Smooth muscle cell of the umbilical artery (primary cell): Measurements from ENCODE around the gene UGT2B11. TPM values are rescaled to one million over a fixed set of nuclear protein-coding genes. Genes with fewer than 3 reads are reported as not detected.

Source experiments
- total RNA-seq: library from RNA; depleted of rRNA; stranded (reverse); fragments of >200 nt; gene quantifications from 2 replicates; pipeline ENCODE4 v1.2.3, GENCODE V29; 2014

Gene UGT2B11
- total RNA-seq, result not detected in 2 replicates

DNA sequence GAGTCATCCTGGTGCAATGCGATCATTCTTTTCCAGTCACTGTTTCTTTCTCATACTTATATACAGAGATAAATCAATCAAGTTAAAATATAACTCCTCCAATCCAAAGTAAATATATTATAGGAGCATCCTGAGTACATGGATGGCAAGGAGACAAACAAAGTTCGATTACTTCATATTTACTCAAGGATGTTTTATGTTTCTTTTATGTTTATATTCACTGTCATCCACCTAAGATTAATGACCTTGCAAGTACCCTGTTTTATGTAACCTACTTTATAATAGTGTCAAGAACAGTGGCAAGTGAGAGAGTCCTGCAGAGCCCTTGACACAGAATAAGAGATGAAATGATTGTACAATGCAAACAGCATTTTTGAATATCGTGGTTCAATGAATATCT is at the start of gene UGT2B11:
Gene UGT2B11 (minus strand): TSS at position 33 of the 400 bp plus-strand sequence. CDS start 26 bp downstream, at position 7.

Other genes starting within 250 kb of the UGT2B11 start
- 0.23 and 2.4 TPM in 2 replicates for gene UGT2B7, start 118.3 kb downstream of the UGT2B11 start, total RNA-seq
- gene UGT2B28, start 65.7 kb upstream of the UGT2B11 start, total RNA-seq, result not detected in 2 replicates